Esophagus squamous epithelium (tissue), 4 donors: Measurements from ENCODE around the gene SCAMP5.

Experiments used
- CTCF ChIP-seq, 6 experiments: fragments of 450-650 bp in 4 of 6; fragments of 200-600 bp in 2 of 6; sonication (generic) in 2 of 6; IDR thresholded peaks; one replicate each; pipeline ENCODE4 v1.5.1; 2016 to 2019; ENCODE audit warnings: antibody characterized with exemption in 6 of 6, mild to moderate bottlenecking in 4 of 6, moderate library complexity in 4 of 6
- POLR2A ChIP-seq, 4 donors: fragments of 450-650 bp; IDR thresholded peaks; one replicate each; pipeline ENCODE4 v1.6.1; 2017; ENCODE audit warnings: antibody characterized with exemption in 4 of 4, mild to moderate bottlenecking in 4 of 4, moderate library complexity in 3 of 4

DNA sequence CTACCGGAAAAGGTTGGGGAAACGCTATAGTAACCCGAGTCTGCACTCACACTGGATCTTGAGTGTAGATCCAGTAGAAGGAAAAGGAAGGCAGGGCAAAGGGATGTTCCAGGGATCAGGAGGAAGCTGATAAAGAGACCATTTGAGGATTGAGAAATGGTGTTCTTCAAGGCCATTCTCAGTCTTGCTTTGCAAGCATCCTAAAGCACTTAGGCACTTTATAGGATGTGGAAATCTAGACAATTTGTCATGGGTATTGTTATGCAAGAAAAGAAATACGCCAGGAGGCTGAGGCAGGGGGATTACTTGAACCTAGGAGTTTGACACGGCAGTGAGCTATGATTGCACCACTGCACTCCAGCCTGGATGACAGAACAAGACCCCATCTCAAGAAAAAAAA is 13.2 kb upstream of the SCAMP5 start:
- TF ChIP-seq POLR2A (IDR thresholded peaks at IDR 0.05), result no peak
- TF ChIP-seq CTCF (IDR thresholded peaks at IDR 0.05), result no peak
